GM15510 (cell line): ENCODE measurements around the gene SEMA6C.

ENCODE experiments used
- POLR2A ChIP-seq: IDR thresholded peaks from 3 replicates; pipeline ENCODE4 v1.6.1; 2011; ENCODE audit warnings: borderline replicate concordance; ENCODE audit not compliant: insufficient read length; ENCODE audit errors: extremely low read depth

The SEMA6C gene

GRCh38 chr1:151098126-151098525, 48.3 kb downstream of the SEMA6C start:
- no peak for TF ChIP-seq POLR2A

GRCh38 chr1:151085953-151086559, 60.4 kb downstream of the SEMA6C start:
- TF ChIP-seq POLR2A = no peak
